WTC11 (cell line): ENCODE data around the gene DOC2A. TPM values are rescaled to one million over a fixed set of nuclear protein-coding genes. Genes with fewer than 3 reads are reported as not detected.

Experiments used
- AFF4 ChIP-seq: sonication (generic); formaldehyde crosslinking; IDR thresholded peaks from 2 replicates; pipeline ENCODE4 v1.8.1; 2023; ENCODE audit warnings: mild to moderate bottlenecking, missing genetic modification reagents, borderline replicate concordance
- ARID4B ChIP-seq: sonication (generic); formaldehyde crosslinking; IDR thresholded peaks from 2 replicates; pipeline ENCODE4 v1.8.0; 2023; ENCODE audit warnings: missing genetic modification reagents, mild to moderate bottlenecking, borderline replicate concordance
- ATF1 ChIP-seq: sonication (generic); formaldehyde crosslinking; IDR thresholded peaks from 2 replicates; pipeline ENCODE4 v1.8.1; 2023; ENCODE audit warnings: mild to moderate bottlenecking, moderate library complexity, missing genetic modification reagents
- ATF3 ChIP-seq: sonication (generic); formaldehyde crosslinking; conservative IDR thresholded peaks from 2 replicates; pipeline ENCODE4 v1.8.1; 2022; ENCODE audit warnings: mild to moderate bottlenecking, missing genetic modification reagents
- E2F5 ChIP-seq: sonication (generic); formaldehyde crosslinking; IDR thresholded peaks from 2 replicates; pipeline ENCODE4 v1.8.1; 2022; ENCODE audit warnings: mild to moderate bottlenecking, moderate library complexity, missing genetic modification reagents
- ETV6 ChIP-seq: sonication (generic); formaldehyde crosslinking; IDR thresholded peaks from 2 replicates; pipeline ENCODE4 v1.8.1; 2022; ENCODE audit warnings: mild to moderate bottlenecking, missing genetic modification reagents
- GABPB1 ChIP-seq: sonication (generic); formaldehyde crosslinking; IDR thresholded peaks from 2 replicates; pipeline ENCODE4 v1.8.1; 2023; ENCODE audit warnings: mild to moderate bottlenecking, missing genetic modification reagents
- HMGXB4 ChIP-seq: sonication (generic); formaldehyde crosslinking; IDR thresholded peaks from 2 replicates; pipeline ENCODE4 v1.8.1; 2023; ENCODE audit warnings: mild to moderate bottlenecking, moderate library complexity, missing genetic modification reagents
- IRF1 ChIP-seq: sonication (generic); formaldehyde crosslinking; IDR thresholded peaks from 2 replicates; pipeline ENCODE4 v1.8.0; 2023; ENCODE audit warnings: missing genetic modification reagents
- MAX ChIP-seq: sonication (generic); formaldehyde crosslinking; IDR thresholded peaks from 2 replicates; pipeline ENCODE4 v1.8.0; 2022; ENCODE audit warnings: mild to moderate bottlenecking, missing genetic modification reagents
- PREB ChIP-seq: sonication (generic); formaldehyde crosslinking; IDR thresholded peaks from 2 replicates; pipeline ENCODE4 v1.8.1; 2022; ENCODE audit warnings: mild to moderate bottlenecking, missing genetic modification reagents, moderate library complexity, borderline replicate concordance
- STAT6 ChIP-seq: sonication (generic); formaldehyde crosslinking; conservative IDR thresholded peaks from 2 replicates; pipeline ENCODE4 v1.8.1; 2023; ENCODE audit warnings: mild to moderate bottlenecking, low read depth, missing genetic modification reagents, moderate library complexity
- USF1 ChIP-seq: sonication (generic); formaldehyde crosslinking; IDR thresholded peaks from 2 replicates; pipeline ENCODE4 v1.8.0; 2022; ENCODE audit warnings: mild to moderate bottlenecking, missing genetic modification reagents
- ZNF121 ChIP-seq: sonication (generic); formaldehyde crosslinking; IDR thresholded peaks from 2 replicates; pipeline ENCODE4 v1.8.0; 2023; ENCODE audit warnings: missing genetic modification reagents
- ZNF423 ChIP-seq: fragments of 250-450 bp; sonication (Bioruptor Pico); IDR thresholded peaks from 2 replicates; pipeline ENCODE4 v2.1.2; 2022; ENCODE audit warnings: mild to moderate bottlenecking, moderate library complexity
- total RNA-seq: library from RNA; stranded (reverse); gene quantifications from 3 replicates; pipeline ENCODE4 v1.2.3, GENCODE V29; 2021

DOC2A gene
- total RNA-seq, 1 experiment from 2014 or later = 10.8 TPM

- TF ChIP-seq HMGXB4 (CRISPR knock-in tag) (peak; percentile 72; the same call in 1 of the 2 replicates), ETV6 (CRISPR knock-in tag) (peak; percentile 93), ZNF121 (CRISPR knock-in tag) (no peak), AFF4 (CRISPR knock-in tag) (no peak), IRF1 (CRISPR knock-in tag) (peak; percentile 93), GABPB1 (CRISPR knock-in tag) (peak; percentile 61), PREB (CRISPR knock-in tag) (no peak; the same call in 1 of the 2 replicates), ATF1 (CRISPR knock-in tag) (peak; percentile 88), STAT6 (CRISPR knock-in tag) (no peak), E2F5 (CRISPR knock-in tag) (peak; percentile 91), MAX (peak; percentile 100), ARID4B (CRISPR knock-in tag) (no peak; the same call in 1 of the 2 replicates), USF1 (peak; percentile 32; the same call in 1 of the 2 replicates), ZNF423 (no peak), ATF3 (CRISPR knock-in tag) (no peak)
Observed at GRCh38 chr16:29973384-29974246, 37.2 kb downstream of the DOC2A start, which contains the start of gene TAOK2 (continued).
